Nephron (organoid): Measurements from ENCODE around the gene MTR.

ENCODE experiments used
- H3K27ac Mint-ChIP-seq, 3 experiments: 2 replicates each; pipeline ENCODE4 v1.8.0; 2020; ENCODE audit warnings: mixed read lengths in 3 of 3, mild to moderate bottlenecking in 2 of 3, moderate library complexity in 1 of 3
- H3K27me3 Mint-ChIP-seq: 2 replicates; pipeline ENCODE4 v1.8.0; 2021; ENCODE audit warnings: low read depth, mild to moderate bottlenecking, moderate library complexity, mixed read lengths
- H3K36me3 Mint-ChIP-seq: 2 replicates; pipeline ENCODE4 v1.8.0; 2020; ENCODE audit warnings: low read depth, mixed read lengths
- H3K4me1 Mint-ChIP-seq: 2 replicates; pipeline ENCODE4 v1.8.0; 2020; ENCODE audit warnings: mixed read lengths
- H3K4me3 Mint-ChIP-seq, 3 experiments: 2 replicates each; pipeline ENCODE4 v1.8.0; 2020; ENCODE audit warnings: mild to moderate bottlenecking in 3 of 3, mixed read lengths in 3 of 3, moderate library complexity in 2 of 3
- H3K9me3 Mint-ChIP-seq: 2 replicates; pipeline ENCODE4 v1.8.0; 2020; ENCODE audit warnings: mixed read lengths
- TF ChIP-seq, protein P1 (sequence below), 3 experiments: fragments of 200-600 bp; sonication (generic); IDR thresholded peaks; one replicate each; pipeline ENCODE4 v1.5.0; 2021; ENCODE audit warnings: antibody characterized with exemption in 3 of 3; ENCODE audit not compliant: unreplicated experiment in 3 of 3

MTR gene

DNA sequence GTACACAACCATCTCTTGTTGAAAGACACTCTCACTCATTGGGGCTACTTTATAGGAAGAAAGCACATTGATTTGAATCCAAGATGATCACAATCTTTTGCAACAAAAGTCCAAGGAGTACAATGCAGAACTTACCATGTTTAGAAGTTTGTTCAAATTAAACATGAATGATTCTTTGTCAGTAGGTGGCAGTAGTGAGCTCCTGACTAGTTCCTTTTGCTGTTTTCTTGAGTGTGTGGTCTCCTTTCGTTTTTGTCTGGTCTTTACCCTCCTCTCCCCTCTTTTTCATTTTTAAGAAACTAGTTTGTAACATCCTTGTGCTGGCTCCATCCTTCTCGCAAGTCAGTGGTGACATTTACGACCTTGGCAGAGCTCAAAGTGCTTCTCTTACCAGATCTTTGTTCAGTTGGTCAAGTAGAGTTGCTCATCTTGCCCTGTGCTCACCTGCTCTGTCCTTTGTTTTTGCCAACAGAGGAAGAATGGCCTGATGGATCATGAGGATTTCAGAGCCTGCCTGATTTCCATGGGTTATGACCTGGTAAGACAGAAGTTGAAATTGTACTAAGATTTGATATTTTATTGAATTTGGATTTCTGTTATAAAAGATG is 35.7 kb upstream of the MTR start:
- H3K27ac Mint-ChIP-seq: no peak overlapping the region
- no peaks in the 10 kb centered on the region for H3K27me3 Mint-ChIP-seq

GRCh38 chr1:236760480-236760879 is 34.6 kb upstream of the MTR start:
- no peaks in the 10 kb centered on the region for H3K9me3 Mint-ChIP-seq
- H3K4me3 Mint-ChIP-seq: no peak overlapping the region
- H3K27ac Mint-ChIP-seq: peak overlapping the region in 1 of 3 experiments; percentile 59
- no peaks in the 10 kb centered on the region for H3K27me3 Mint-ChIP-seq
- H3K36me3 Mint-ChIP-seq: no peaks in the 10 kb centered on the region
- no peaks in the 10 kb centered on the region for H3K4me1 Mint-ChIP-seq
- TF ChIP-seq, protein P1, sequence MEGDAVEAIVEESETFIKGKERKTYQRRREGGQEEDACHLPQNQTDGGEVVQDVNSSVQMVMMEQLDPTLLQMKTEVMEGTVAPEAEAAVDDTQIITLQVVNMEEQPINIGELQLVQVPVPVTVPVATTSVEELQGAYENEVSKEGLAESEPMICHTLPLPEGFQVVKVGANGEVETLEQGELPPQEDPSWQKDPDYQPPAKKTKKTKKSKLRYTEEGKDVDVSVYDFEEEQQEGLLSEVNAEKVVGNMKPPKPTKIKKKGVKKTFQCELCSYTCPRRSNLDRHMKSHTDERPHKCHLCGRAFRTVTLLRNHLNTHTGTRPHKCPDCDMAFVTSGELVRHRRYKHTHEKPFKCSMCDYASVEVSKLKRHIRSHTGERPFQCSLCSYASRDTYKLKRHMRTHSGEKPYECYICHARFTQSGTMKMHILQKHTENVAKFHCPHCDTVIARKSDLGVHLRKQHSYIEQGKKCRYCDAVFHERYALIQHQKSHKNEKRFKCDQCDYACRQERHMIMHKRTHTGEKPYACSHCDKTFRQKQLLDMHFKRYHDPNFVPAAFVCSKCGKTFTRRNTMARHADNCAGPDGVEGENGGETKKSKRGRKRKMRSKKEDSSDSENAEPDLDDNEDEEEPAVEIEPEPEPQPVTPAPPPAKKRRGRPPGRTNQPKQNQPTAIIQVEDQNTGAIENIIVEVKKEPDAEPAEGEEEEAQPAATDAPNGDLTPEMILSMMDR (IDR thresholded peaks at IDR 0.05; ENCODE audit: unreplicated experiment in 3 of 3): no peak

More for the DNA sequence above, 35.7 kb upstream of the MTR start:
- Mint-ChIP-seq H3K36me3 (no peaks in the 10 kb centered on the region), H3K9me3 (no peaks in the 10 kb centered on the region), H3K4me1 (no peaks in the 10 kb centered on the region), H3K4me3 (no peak overlapping the region)
- TF ChIP-seq, protein P1 (IDR thresholded peaks at IDR 0.05; ENCODE audit: unreplicated experiment in 3 of 3): peak; percentile 58 to 65 (median 59)

DNA sequence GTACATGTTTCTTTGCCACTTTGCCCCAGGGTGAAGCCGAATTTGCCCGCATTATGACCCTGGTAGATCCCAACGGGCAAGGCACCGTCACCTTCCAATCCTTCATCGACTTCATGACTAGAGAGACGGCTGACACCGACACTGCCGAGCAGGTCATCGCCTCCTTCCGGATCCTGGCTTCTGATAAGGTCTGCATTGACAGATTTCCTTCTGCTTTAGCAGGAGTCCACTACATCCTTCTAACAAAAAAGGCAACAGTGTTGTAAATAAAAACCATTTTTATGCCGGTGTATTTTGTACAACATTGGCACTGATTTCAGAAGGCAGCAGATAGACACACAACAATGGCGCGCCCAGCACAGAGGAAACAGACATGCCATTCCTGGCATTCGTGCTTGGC is 34.1 kb upstream of the MTR start:
- no peaks in the 10 kb centered on the region for H3K4me1 Mint-ChIP-seq
- no peak overlapping the region for H3K4me3 Mint-ChIP-seq
- H3K9me3 Mint-ChIP-seq: no peaks in the 10 kb centered on the region
- no peaks in the 10 kb centered on the region for H3K36me3 Mint-ChIP-seq
- H3K27me3 Mint-ChIP-seq: no peaks in the 10 kb centered on the region
- TF ChIP-seq, protein P1 (IDR thresholded peaks at IDR 0.05; ENCODE audit: unreplicated experiment in 3 of 3): no peak
- H3K27ac Mint-ChIP-seq: peak overlapping the region in 1 of 3 experiments; percentile 59

DNA sequence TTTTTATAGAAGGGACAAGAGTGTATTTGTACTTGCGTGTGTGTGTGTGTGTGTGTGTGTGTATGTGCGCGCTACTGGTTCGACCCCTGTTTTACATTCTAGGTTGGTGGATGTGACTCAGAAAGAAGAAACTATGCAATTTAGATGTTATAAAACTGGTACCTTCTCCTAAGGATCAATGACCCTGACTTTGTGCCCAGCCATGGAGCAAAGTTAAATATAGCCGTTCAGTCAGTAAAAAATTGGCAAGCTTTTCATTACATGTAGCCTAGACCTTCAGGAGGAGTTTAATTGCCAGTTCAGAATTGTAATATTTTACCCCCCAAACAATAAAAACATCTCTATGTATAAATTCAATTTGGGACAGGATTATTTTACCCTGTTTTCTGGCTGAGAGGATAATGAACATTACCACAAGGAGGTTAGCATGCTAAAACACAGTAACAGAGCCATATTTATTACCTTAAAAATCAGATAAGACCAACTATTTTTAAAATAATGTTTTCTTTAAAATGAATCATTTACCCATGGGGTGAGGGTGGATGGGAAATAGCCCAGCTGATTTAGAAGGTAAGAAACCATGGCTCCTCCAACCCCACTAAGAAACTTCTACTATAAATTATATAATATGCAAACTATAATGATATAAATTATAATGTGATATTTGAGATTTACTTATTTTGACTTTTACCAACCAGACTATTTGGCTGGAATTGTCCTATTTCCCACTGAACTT is 33.5 kb upstream of the MTR start:
- TF ChIP-seq, protein P1 (IDR thresholded peaks at IDR 0.05; ENCODE audit: unreplicated experiment in 3 of 3): no peak
- Mint-ChIP-seq H3K27ac (peak overlapping the region in 1 of 3 experiments; percentile 59), H3K4me3 (no peak overlapping the region), H3K36me3 (no peaks in the 10 kb centered on the region), H3K9me3 (no peaks in the 10 kb centered on the region), H3K27me3 (no peaks in the 10 kb centered on the region), H3K4me1 (no peaks in the 10 kb centered on the region)

GRCh38 chr1:236762410-236762809 is 32.7 kb upstream of the MTR start:
- no peaks in the 10 kb centered on the region for H3K36me3 Mint-ChIP-seq
- H3K4me3 Mint-ChIP-seq: no peak overlapping the region
- peaks cover 5% of the 10 kb centered on the region for H3K27me3 Mint-ChIP-seq
- peak overlapping the region in 1 of 3 experiments; percentile 33 for H3K27ac Mint-ChIP-seq
- no peaks in the 10 kb centered on the region for H3K9me3 Mint-ChIP-seq
- TF ChIP-seq, protein P1 (IDR thresholded peaks at IDR 0.05; ENCODE audit: unreplicated experiment in 3 of 3): no peak
- H3K4me1 Mint-ChIP-seq: no peaks in the 10 kb centered on the region
